Cardiac fibroblast (primary cell): Measurements from ENCODE around the gene COPG2.

Source experiments
- DNase-seq, 2 donors: peaks; one replicate each; pipeline versions ENCODE4 v3.0.0 to v3.0.0-alpha.2; 2010; ENCODE audit warnings: low read depth in 2 of 2
- H3K4me3 ChIP-seq, 2 donors: replicated peaks in 1 of 2; 1 replicate in 1 of 2; 2 replicates in 1 of 2; pipeline ENCODE4 v1.5.1; 2011; ENCODE audit warnings: low read depth in 2 of 2, low read length in 2 of 2, mild to moderate bottlenecking in 2 of 2, moderate library complexity in 1 of 2
- TF ChIP-seq, protein P1 (sequence below): IDR thresholded peaks from one replicate; pipeline ENCODE4 v1.5.1; 2011; ENCODE audit warnings: low read depth, mild to moderate bottlenecking, low read length, inconsistent platforms

The COPG2 gene

DNA sequence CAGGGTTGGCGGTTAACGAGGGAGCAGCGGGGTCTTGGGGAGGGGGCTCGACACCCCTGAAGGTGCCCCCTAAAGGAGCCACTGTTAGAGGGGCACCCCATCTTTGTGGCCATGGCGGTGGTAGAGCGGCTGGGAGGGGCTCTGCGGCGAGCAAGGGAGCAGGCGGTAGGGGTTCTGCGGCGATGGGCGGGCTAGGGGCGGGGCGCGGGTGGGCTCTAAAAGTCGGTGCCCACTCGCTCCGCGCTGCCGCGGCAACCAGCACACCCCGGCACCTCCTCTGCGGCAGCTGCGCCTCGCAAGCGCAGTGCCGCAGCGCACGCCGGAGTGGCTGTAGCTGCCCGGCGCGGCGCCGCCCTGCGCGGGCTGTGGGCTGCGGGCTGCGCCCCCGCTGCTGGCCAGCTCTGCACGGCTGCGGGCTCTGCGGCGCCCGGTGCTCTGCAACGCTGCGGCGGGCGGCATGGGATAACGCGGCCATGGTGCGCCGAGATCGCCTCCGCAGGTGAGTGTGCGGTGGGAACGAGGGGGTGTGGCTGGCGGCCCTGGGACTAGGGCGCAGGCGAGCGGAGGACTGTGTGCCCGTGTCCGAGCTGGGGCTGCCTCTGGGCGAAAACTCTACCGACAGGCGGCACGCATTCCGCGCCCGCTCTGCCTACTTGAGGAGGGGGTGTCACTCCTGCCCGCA lies 176.6 kb downstream of the COPG2 start, which contains the start of gene MEST:
Gene MEST (plus strand): TSS at position 245 of the 682 bp plus-strand sequence. CDS start 229 bp downstream, at position 474.
- TF ChIP-seq, protein P1, sequence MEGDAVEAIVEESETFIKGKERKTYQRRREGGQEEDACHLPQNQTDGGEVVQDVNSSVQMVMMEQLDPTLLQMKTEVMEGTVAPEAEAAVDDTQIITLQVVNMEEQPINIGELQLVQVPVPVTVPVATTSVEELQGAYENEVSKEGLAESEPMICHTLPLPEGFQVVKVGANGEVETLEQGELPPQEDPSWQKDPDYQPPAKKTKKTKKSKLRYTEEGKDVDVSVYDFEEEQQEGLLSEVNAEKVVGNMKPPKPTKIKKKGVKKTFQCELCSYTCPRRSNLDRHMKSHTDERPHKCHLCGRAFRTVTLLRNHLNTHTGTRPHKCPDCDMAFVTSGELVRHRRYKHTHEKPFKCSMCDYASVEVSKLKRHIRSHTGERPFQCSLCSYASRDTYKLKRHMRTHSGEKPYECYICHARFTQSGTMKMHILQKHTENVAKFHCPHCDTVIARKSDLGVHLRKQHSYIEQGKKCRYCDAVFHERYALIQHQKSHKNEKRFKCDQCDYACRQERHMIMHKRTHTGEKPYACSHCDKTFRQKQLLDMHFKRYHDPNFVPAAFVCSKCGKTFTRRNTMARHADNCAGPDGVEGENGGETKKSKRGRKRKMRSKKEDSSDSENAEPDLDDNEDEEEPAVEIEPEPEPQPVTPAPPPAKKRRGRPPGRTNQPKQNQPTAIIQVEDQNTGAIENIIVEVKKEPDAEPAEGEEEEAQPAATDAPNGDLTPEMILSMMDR: no peak
- DNase-seq: peak in 1 of 2 donors; percentile 57
- peak within 1 kb of the TSS; percentile 47 to 71 for H3K4me3 ChIP-seq

DNA sequence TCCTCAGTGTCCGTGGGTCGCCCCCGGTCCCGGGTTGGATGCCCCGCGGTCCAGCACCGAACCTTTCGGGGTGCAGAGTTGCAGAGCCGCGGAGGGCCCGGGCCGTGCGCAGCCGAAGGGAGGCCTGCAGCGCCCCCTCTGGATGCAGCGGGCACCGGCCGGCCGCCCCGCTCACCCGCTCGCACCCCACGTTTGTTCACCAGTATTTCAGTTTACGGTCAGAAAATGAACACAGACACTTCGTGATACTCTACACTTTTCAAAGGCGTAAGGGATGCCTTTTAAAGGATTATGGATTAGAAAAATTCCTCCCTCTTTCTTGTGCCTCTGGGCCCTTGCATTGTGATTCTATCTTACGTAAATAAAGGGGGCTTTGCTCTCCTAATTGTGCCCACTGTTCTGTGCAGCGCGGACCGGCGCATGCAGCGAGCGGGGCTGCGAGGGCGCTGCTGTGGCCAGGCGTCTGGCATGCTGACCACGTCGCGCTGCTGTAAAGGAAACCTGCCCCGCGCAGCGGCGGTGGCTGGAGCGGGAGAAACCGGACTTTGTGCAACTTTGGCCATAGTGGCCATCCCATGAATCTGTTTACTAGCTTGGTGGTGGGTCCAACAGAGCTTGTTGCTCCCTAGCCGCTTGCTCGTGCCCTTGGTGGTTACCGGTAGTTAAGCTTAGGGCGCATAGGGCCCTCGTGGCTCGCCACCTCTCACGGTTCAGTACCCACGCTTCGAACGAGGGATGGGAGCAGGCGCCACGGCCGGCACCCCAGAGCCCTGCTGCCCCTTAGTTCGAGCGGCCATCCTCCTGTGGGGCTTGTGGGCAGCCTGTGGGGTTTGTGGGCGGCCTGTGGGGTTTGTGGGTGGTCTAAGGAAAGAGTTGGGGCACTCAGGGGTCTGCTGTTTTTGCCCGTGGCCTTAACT lies 177.4 kb downstream of the COPG2 start:
- peak; percentile 31 to 43 for DNase-seq
- TF ChIP-seq, protein P1: peak; percentile 35
- peak overlapping the region; percentile 32 to 47 for H3K4me3 ChIP-seq

DNA sequence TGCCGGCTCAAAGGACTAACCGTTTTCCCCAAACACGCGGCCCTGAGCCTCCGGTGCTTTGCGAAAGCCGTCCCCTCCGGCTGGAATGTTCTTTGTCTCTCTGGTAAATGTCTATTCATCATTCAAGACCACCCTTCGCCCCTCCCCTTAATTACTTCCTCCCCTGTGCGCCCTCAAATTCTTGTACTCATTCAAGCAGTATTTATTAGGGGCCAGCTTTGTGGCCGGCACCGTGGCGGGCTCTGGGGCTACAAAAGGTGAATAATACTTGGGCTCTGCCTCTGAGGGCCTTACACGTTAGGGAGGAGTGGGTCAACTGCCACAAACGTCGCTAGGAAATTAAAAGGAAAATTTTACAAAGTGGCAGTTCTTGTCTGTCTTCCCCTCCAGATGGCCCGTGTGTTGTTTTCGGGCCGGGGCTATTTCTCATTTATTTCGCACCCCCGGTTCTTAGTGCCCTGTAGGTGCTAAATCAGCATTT lies 178.2 kb downstream of the COPG2 start:
- peak overlapping the region in 1 of 2 donors; percentile 1 for H3K4me3 ChIP-seq
- TF ChIP-seq, protein P1: no peak

DNA sequence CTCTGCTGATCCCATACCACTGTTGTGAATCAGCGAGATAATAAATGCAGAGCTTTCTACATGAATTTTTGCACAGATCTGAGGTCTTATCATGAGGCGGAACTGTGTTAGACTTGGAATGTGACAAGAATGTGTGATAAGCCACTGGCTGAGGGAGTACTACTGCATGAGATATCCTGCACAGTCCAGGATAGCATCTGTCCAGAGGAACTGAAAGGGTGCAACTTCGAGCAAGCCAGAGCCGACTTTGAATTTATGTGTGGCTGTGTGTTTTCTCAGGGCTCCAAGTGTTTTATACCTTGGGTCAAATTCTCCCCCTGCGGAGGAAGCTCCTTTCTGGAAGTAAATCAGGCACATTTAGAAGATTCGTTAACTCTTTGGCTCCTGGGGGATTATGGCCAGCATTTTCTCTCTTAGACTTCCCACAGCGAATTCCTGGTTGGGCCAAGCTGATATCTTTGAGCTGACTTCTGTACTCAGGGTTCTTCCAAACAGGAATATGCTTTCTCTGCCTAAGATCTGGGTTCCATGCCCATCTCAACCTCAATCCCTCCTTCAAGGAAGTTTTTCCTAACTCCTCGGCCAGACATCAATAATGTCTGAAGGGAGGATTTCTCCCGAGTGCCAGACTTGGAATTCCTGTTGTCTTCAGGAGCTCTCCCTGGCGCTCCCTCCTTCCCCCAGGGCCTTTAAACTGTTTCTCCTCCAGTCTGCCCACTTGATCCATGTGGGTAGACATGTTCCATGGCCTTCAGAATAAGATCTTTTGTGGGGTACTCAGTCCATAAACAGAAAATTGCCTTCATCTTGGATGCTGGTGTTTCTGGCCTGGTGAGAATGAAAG lies 179.2 kb downstream of the COPG2 start:
- peak; percentile 34 to 64 for DNase-seq
- no peak overlapping the region for H3K4me3 ChIP-seq
- TF ChIP-seq, protein P1: no peak

More for the DNA sequence above, 178.2 kb downstream of the COPG2 start:
- no peak for DNase-seq

DNA sequence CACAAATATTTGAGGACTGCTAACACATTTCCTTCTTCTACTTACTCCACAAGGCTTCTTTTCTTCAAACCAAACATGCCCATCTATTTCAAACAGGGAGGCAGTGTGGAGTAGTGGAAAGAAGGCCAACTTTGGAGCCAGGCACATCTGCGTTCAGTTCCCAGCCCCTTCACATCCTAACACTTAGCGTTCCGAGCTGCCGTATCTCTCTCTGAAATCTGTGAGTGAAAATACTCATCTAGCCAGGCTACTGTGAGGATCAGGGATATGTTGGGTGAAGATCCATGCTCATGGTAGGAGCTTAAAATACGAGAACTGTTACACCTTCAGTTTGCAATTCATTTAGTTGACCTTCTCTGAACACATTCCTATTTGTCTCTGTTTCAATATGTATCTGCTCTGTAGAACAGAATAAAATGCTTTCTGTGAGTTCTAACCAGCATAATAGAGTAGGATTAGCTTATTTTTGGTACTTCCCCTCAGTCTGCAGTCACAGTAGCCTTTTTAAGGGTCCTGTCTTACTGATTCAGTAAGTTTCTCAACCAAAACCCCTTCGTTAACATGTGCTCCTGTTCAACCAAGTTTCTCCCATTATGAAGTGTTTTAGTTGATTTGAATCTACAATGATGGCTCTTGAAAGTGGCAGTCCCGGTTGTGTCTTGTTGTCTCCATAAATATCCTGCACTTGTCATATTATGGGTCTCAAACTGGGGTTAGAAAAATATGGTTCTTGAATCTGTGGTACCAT lies 180.0 kb downstream of the COPG2 start:
- TF ChIP-seq, protein P1: no peak
- DNase-seq: peak in 1 of 2 donors; percentile 14
- no peak overlapping the region for H3K4me3 ChIP-seq
